ENCODE results near the gene LRRC32.

DNA sequence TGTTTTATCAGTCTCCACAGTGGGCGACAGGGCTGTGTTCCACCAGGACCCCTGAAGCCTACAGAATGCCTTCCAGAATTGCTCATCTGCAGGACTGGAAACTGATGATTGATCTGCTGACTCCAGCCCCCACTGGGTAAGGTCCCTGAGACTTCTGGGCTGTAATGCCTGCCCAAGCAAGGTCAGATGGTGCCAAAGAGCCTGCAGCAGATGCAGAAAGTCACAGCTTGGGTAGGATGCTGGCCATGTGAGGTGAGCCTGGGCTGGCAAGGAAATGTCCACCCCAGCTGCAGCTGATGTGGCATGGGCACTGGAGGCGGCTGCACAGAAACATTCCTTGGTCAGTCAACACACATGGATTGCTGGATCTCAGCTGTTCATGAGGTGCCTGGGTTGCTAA lies 30.9 kb downstream of the LRRC32 start:
- TF ChIP-seq, protein P1, sequence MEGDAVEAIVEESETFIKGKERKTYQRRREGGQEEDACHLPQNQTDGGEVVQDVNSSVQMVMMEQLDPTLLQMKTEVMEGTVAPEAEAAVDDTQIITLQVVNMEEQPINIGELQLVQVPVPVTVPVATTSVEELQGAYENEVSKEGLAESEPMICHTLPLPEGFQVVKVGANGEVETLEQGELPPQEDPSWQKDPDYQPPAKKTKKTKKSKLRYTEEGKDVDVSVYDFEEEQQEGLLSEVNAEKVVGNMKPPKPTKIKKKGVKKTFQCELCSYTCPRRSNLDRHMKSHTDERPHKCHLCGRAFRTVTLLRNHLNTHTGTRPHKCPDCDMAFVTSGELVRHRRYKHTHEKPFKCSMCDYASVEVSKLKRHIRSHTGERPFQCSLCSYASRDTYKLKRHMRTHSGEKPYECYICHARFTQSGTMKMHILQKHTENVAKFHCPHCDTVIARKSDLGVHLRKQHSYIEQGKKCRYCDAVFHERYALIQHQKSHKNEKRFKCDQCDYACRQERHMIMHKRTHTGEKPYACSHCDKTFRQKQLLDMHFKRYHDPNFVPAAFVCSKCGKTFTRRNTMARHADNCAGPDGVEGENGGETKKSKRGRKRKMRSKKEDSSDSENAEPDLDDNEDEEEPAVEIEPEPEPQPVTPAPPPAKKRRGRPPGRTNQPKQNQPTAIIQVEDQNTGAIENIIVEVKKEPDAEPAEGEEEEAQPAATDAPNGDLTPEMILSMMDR (IDR thresholded peaks at IDR 0.05): no peak
- no peak for TF ChIP-seq POLR2A (IDR thresholded peaks at IDR 0.05)

Data from adrenal gland (tissue), 5 donors.